Choroid plexus epithelial cell (primary cell): ENCODE results near the gene MCAM.

Source experiments
- DNase-seq: peaks from one replicate; pipeline ENCODE4 v3.0.0-alpha.2; 2010; ENCODE audit warnings: low read depth
- H3K4me3 ChIP-seq: 2 replicates; pipeline ENCODE4 v1.5.1; 2011; ENCODE audit warnings: low read depth, mild to moderate bottlenecking, control low read depth, low read length, moderate library complexity
- TF ChIP-seq, protein P1 (sequence below): conservative IDR thresholded peaks from 2 replicates; pipeline ENCODE4 v1.5.1; 2011; ENCODE audit warnings: low read depth, mild to moderate bottlenecking, control low read depth, inconsistent platforms, low read length, moderate library complexity

MCAM gene

DNA sequence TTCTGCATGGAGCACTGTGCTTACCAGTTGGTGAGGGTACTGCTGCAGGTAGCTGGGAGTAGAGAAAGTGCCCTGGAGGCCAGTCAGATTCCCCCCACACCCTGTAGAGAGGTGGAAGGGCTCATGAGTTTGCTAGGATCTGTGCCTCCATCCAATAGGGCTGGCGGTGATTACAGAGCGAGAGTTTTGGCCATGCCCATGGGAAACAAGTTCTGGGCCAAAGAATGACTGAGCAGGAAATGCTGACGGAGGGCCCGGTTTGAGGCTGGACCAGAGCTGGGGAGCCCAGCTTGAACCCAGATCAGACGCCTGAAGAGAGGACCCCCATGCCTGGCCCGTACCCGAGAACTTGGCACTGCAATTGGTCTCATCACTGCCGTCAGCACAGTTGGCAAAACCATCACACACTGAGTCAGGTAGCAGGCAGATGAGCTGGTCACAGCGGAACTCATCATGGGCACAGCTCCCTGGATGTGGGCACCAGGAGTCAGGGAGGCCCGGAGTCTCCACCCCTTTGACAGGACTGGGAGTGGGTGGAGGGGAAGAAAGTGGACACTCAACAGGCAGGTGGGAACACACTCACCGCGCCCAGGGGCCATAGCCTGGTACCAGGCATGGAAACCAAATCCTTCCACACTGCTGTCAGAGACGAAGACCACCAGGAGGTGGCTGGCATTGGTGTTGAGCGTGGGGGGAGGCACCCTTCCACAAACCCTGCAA lies 27.5 kb upstream of the MCAM start:
- TF ChIP-seq, protein P1, sequence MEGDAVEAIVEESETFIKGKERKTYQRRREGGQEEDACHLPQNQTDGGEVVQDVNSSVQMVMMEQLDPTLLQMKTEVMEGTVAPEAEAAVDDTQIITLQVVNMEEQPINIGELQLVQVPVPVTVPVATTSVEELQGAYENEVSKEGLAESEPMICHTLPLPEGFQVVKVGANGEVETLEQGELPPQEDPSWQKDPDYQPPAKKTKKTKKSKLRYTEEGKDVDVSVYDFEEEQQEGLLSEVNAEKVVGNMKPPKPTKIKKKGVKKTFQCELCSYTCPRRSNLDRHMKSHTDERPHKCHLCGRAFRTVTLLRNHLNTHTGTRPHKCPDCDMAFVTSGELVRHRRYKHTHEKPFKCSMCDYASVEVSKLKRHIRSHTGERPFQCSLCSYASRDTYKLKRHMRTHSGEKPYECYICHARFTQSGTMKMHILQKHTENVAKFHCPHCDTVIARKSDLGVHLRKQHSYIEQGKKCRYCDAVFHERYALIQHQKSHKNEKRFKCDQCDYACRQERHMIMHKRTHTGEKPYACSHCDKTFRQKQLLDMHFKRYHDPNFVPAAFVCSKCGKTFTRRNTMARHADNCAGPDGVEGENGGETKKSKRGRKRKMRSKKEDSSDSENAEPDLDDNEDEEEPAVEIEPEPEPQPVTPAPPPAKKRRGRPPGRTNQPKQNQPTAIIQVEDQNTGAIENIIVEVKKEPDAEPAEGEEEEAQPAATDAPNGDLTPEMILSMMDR: no peak
- H3K4me3 ChIP-seq: no peak overlapping the region
- no peak for DNase-seq

DNA sequence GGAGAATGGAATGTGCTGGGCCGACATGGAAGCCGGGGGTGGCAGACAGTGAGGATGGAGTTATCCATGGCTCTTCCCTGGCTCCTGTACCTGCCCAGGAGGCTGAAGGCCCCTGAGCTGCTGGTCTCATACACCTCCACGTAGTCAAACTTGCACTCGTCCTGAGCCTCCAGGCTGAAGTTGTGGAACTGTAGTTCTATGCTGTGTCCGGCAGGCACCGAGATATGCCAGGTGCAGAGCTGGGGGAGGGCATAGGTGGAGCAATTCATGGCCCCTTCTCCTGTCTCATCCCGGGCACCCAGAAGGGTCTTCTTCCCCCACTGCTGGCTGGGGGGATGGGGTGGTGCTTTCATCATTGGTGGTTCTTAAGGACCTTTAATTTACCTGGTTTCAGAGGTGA lies 26.8 kb upstream of the MCAM start:
- no peak overlapping the region for H3K4me3 ChIP-seq
- TF ChIP-seq, protein P1: no peak
- no peak for DNase-seq

DNA sequence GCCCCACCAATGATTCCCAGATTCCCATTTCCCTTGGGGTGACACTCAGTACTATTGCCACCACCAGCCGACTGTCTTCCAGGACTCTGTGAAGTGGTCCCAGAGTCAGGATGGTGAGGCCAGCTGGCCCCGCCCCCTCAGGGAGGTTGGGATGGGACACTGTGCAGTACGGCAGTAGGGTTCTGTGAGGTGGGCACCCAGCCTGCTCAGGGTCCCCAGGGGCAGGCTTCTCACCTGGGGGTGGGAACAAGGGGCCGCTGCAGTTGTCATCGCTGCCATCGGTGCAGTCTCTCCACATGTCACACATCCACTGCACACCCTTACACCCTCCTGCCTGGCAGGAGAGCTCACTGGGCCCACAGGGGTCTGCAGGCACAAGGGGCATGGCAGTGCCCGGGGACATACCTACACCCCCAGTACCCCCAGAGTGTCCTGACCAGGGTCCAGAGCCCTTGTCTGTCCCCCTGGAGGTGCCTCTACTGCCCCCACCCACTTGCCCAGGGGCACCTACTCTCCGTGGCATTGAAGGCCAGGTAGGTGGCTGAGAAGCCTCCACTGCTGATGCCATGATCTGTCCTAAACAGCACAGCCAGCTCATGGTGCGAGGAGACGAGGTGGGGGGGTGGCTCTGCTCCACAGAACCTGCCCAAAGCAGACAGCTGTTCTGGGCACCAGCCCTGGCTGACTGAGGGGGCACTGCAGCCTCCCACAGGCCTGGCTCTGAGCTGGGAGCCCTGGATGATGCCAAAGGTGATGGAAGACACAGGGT lies 25.6 kb upstream of the MCAM start:
- TF ChIP-seq, protein P1: no peak
- no peak overlapping the region for H3K4me3 ChIP-seq
- DNase-seq: no peak

DNA sequence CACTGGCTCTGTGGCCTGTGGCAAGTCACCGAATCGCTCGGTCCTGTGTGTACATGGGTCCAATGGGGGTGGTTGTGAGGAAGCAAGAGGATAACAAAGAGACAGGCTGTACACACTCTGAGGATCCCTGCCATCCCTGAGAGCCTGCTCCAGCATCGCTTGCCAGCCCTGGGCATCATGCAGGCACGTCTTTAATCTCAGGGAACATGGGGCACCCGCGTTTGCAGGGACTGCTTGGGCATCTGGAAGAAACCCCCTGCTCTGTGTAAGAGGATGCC lies 25.0 kb upstream of the MCAM start:
- H3K4me3 ChIP-seq: no peak overlapping the region
- TF ChIP-seq, protein P1: no peak
- no peak for DNase-seq

DNA sequence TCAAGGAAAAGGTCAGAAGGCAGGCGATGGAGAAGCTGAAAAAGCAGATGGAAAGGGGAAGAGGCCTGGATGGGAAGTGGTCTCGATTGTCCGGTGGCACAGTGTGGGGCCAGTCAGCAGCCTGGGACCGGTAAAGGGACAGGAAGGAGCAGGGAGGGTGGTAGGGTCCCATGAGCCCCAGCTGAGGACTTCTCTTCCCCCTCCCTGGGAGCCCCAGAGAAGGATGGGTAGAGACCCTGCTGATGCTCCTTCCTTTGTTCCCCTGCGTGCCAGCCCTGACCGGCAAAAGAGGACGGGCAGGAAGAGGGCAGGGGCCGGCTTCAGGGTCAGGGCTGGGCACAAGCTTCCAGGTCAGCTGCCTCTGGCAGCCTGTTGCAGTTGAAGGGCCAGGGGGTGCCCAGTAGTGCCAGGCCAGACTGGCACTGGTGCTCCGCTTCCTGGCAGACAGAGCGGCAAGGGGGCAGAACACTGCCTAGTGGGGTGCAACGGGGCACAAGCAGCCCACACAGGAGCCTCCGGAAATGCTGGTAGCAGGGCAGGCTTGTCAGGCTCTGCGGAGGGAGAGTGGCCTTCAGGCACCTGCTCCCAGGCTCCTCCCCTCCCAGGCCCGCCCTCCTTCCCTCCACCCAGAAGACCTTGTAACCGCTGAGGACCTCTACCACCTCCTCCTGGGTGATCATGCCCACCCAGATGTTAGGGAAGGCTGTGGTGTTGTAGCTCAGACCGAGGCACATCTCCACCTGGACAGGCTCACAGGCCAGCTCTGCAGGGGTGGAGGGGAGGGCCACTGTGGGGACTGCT lies 24.5 kb upstream of the MCAM start:
- no peak for DNase-seq
- TF ChIP-seq, protein P1: no peak
- H3K4me3 ChIP-seq: no peak overlapping the region

DNA sequence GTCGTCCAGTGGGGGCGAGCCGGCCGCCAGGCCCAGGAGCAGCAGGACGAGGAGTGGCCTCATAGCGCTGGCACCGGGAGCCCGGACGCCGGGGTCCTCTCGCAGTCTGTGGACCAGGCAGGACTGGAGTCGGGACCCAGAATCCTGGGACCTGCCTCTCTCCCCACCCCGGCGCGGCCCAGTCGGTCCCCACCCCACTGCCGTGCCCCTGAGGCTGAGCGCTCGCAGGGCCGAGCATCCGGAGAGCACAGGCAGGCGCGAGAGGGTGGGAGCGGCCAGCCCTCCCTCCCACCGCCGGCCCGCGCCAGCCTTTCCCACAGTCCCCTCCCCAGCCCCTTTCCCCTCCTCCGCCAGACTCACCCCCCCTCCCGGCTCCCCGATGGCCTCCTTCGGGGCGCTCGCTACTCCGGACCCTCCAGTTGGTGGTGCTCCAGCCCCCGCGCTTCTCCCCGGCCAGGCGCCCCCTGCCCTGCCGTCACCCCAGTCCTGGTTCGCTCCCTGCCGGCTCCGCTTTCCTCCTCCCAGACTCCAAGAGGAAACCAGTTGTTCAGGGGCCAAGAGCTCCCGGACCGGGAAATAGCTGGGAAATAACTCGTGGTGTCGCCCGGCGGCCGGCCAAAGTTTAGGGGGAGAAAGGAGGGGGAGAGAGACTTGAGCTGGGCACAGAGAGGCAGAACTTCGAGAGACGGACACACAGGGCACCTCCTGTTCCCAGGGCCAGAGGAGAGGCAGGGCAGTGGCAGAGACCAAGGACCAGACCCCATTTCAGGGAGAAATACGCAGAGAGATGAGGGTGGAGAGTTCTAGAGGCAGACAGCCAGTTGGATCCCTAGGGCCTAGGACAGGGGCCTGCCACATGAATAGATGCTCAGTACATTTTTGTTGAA lies 23.6 kb upstream of the MCAM start, which contains the start of gene C1QTNF5:
Gene C1QTNF5, minus strand, starts transcription at position 549 of the 887 bp plus-strand sequence. Its CDS starts 486 bp downstream, at position 63.
- peak; percentile 27 for DNase-seq
- TF ChIP-seq, protein P1: no peak
- H3K4me3 ChIP-seq: peak within 1 kb of the TSS; percentile 44
